ENCODE data around the gene HSPG2. TPM values are rescaled to one million over a fixed set of nuclear protein-coding genes. Genes with fewer than 3 reads are reported as not detected.

Gene HSPG2
- total and polyA plus RNA-seq, 2 of the 13 experiments (the other 11 are each of a cell fraction or from before 2014, with no cell fraction given), result 9.1 to 13.1 TPM

DNA sequence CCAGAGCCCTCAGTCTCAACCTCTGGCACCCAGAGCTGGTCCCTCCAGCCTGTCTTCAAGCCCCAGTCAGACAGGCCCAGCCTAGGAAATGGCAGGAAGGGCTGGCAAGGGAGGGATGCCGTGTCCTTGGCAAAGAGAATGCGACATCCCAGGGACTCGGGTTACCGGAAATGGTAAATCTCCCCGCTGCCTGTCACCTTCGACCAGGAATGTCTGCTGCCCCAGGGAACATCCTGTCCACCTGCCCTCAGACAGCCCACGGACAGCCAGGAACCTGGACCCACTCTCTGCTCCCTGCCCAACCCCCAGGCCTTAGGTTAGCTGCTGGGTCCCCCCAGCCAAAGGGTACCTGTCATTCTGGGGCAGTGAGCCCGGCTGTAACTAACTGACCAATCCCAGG is 23.9 kb downstream of the HSPG2 start (continued):
- TF ChIP-seq HNF4G (IDR thresholded peaks at IDR 0.05; ENCODE audit: borderline replicate concordance, low read depth, low read length) (no peak), HNF4G (CRISPR knock-in tag; IDR thresholded peaks at IDR 0.05; ENCODE audit: borderline replicate concordance, low read depth) (no peak), TEAD3 (CRISPR knock-in tag; optimal IDR thresholded peaks at IDR 0.05; ENCODE audit: borderline replicate concordance) (no peak), GABPA (IDR thresholded peaks at IDR 0.05; ENCODE audit: low read depth, low read length) (no peak), GABPA (CRISPR knock-in tag; IDR thresholded peaks at IDR 0.05; ENCODE audit: low read depth) (no peak), TOPORS (CRISPR knock-in tag; IDR thresholded peaks at IDR 0.05) (no peak)
- TF ChIP-seq, protein P1, sequence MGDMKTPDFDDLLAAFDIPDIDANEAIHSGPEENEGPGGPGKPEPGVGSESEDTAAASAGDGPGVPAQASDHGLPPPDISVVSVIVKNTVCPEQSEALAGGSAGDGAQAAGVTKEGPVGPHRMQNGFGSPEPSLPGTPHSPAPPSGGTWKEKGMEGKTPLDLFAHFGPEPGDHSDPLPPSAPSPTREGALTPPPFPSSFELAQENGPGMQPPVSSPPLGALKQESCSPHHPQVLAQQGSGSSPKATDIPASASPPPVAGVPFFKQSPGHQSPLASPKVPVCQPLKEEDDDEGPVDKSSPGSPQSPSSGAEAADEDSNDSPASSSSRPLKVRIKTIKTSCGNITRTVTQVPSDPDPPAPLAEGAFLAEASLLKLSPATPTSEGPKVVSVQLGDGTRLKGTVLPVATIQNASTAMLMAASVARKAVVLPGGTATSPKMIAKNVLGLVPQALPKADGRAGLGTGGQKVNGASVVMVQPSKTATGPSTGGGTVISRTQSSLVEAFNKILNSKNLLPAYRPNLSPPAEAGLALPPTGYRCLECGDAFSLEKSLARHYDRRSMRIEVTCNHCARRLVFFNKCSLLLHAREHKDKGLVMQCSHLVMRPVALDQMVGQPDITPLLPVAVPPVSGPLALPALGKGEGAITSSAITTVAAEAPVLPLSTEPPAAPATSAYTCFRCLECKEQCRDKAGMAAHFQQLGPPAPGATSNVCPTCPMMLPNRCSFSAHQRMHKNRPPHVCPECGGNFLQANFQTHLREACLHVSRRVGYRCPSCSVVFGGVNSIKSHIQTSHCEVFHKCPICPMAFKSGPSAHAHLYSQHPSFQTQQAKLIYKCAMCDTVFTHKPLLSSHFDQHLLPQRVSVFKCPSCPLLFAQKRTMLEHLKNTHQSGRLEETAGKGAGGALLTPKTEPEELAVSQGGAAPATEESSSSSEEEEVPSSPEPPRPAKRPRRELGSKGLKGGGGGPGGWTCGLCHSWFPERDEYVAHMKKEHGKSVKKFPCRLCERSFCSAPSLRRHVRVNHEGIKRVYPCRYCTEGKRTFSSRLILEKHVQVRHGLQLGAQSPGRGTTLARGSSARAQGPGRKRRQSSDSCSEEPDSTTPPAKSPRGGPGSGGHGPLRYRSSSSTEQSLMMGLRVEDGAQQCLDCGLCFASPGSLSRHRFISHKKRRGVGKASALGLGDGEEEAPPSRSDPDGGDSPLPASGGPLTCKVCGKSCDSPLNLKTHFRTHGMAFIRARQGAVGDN (CRISPR knock-in tag; IDR thresholded peaks at IDR 0.05), result peak; percentile 60
- TF ChIP-seq, protein P2, sequence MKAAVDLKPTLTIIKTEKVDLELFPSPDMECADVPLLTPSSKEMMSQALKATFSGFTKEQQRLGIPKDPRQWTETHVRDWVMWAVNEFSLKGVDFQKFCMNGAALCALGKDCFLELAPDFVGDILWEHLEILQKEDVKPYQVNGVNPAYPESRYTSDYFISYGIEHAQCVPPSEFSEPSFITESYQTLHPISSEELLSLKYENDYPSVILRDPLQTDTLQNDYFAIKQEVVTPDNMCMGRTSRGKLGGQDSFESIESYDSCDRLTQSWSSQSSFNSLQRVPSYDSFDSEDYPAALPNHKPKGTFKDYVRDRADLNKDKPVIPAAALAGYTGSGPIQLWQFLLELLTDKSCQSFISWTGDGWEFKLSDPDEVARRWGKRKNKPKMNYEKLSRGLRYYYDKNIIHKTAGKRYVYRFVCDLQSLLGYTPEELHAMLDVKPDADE (CRISPR knock-in tag; IDR thresholded peaks at IDR 0.05), result no peak
- TF ChIP-seq, protein P3, sequence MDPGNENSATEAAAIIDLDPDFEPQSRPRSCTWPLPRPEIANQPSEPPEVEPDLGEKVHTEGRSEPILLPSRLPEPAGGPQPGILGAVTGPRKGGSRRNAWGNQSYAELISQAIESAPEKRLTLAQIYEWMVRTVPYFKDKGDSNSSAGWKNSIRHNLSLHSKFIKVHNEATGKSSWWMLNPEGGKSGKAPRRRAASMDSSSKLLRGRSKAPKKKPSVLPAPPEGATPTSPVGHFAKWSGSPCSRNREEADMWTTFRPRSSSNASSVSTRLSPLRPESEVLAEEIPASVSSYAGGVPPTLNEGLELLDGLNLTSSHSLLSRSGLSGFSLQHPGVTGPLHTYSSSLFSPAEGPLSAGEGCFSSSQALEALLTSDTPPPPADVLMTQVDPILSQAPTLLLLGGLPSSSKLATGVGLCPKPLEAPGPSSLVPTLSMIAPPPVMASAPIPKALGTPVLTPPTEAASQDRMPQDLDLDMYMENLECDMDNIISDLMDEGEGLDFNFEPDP (CRISPR knock-in tag; conservative IDR thresholded peaks at IDR 0.05), result 0 out of 2 replicates have a peak, but pooled peaks have one; percentile 13
- TF ChIP-seq, protein P4, sequence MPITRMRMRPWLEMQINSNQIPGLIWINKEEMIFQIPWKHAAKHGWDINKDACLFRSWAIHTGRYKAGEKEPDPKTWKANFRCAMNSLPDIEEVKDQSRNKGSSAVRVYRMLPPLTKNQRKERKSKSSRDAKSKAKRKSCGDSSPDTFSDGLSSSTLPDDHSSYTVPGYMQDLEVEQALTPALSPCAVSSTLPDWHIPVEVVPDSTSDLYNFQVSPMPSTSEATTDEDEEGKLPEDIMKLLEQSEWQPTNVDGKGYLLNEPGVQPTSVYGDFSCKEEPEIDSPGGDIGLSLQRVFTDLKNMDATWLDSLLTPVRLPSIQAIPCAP (CRISPR knock-in tag; IDR thresholded peaks at IDR 0.05; ENCODE audit: low read depth), result no peak
